GM21619 (cell line): ENCODE data around the gene KCNK10.

Experiments used
- ATAC-seq: cut with Tn5 transposase; IDR thresholded peaks from one replicate; pipeline ENCODE4 v1.9.1; 2021; ENCODE audit not compliant: unreplicated experiment

Gene KCNK10

DNA sequence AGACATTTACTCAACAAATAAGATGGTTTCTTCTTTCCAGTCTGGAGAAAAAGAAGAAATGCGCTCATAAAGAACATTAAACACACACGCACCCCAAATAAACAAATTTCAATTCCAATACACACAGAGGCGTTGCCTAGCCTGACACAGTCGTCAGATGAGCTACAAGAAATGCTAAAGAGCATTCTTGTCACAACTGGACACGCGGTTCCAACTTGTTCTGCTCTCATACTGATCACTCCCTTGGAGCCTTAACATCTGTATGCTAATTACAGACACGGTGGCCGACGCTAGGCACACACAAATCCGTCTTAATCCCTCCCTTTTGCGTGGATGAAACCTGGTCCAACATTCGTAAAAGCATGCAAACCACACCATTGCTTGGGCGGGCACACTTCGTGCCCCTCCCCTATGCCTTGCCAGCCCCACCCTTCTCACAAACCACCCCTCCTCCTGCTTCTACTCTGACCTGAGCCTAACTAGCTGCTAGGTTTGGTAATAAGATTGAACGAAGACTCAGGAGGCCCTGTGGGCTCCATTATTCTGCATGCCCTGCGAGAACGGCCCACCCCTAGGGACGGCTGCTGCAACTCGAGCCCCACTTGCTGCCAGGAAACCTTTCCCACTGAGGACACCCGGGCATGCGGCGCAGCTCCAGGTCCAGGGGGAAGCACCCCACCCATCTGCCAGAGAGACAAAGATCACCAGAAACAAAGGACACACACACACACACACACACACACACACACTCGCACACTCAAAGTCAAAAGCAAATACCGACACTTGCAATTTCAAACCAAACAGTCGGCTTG, 1.2 kb downstream of the KCNK10 start:
- no peak for ATAC-seq

DNA sequence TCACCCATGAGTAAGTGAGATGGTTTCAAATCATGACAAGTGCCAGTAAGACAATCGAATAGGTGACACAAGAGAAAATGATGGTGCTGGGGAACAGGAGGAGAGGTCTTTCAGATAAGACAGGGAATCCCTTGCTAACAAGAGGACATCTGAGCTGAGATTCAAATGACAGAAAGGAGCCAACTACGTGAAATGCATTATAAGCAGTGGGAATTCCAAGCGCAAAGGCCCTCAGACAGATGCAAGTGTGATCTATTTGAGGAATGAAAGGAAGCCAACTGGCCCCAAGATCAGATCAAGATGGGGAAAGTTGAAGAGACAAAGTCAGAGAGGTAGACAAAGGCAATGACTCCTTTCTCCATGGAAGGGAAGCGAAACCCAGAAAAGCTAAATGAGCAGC, 4.7 kb downstream of the KCNK10 start:
- no peak for ATAC-seq

DNA sequence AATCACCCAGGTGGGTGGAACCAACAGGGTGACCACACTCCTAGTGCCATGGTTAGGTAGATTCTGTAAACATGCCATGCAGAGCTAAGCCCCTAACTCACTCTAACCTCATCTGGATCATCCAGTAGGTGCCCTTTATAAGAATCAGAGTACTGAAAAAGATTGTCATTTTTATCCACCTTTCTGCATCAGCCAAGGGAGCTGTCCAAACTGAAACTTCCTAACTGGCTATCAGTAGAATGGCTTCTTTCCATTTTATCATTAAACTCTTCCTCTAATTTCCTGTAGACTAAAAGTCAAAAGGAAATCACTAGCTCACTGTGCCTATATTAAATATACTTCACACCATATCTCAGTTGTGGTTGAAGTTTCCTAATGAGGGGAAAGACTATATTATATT, 6.5 kb downstream of the KCNK10 start:
- no peak for ATAC-seq

DNA sequence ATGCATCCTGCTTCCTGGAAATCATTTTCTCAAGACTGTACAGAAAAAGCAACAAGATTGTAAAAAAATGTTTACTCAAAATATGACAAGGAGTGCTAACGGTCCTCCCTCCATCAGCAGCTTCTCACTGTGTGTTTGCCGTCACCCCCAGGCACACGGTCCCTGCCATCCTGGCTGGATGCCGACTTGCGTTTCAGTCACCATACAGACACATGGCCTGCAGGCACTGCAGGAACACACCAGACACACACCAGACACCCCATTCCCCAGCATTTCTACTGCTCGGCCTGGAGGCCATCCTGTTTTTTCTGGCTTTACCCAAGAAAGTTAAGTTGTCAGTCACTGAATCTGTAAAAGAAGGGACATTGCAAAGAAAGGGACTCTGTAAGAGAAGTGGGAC, 10.8 kb downstream of the KCNK10 start:
- no peak for ATAC-seq

DNA sequence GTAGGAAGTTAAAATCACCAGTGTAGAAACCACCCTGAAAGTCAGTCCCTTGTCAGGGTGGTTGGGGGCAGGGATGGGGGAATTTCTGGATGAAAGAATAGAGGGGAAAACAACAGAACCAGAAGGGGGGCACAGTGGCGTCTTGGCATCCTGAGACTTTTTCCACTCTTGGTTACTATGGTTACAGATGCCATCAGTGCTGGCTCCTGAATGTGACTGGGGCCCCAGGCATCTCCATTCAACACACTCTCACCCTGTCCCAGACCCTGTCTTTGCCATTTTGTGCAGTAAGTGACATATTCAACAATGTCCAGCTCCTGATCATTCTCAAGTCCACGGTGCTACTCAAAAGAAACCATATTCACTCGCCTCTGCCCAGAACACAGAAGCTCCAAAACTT, 11.3 kb downstream of the KCNK10 start:
- ATAC-seq = no peak

DNA sequence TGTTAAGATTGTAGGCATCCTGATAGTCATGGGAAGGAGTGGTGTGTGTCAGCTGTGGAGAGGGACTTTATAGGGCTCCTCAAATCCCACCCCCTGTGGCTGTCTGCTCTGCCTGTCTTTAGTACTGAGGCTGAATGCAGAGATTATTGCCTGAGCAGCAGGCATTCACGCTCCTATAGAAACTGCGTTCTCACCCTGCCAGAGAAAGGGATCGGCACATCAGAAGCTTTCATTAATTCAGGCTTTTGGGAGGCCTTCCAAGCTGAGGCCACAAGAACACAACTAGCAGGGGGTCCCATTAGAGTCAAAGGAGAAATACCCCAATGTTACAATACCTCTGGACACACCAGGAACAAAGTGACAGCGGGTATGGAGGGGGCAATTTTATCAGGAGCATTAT, 12.6 kb downstream of the KCNK10 start:
- ATAC-seq = no peak

DNA sequence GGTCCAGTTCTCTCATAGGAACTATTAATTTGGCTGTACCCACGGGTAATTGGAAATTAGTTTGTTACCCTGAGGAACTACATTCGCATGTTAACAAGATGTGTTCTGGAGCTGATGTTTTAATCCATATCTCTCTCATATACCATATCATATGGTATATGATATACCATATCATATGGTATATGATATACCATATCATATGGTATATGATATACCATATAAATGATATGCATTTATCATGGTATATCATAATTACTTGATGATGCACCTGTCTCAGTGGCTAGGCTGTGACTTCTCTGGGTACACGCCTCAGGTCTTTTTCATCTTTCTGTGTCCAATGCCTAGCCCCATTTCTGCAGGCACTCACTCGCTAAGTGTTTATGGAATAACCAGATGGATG, 13.0 kb downstream of the KCNK10 start:
- ATAC-seq = no peak

DNA sequence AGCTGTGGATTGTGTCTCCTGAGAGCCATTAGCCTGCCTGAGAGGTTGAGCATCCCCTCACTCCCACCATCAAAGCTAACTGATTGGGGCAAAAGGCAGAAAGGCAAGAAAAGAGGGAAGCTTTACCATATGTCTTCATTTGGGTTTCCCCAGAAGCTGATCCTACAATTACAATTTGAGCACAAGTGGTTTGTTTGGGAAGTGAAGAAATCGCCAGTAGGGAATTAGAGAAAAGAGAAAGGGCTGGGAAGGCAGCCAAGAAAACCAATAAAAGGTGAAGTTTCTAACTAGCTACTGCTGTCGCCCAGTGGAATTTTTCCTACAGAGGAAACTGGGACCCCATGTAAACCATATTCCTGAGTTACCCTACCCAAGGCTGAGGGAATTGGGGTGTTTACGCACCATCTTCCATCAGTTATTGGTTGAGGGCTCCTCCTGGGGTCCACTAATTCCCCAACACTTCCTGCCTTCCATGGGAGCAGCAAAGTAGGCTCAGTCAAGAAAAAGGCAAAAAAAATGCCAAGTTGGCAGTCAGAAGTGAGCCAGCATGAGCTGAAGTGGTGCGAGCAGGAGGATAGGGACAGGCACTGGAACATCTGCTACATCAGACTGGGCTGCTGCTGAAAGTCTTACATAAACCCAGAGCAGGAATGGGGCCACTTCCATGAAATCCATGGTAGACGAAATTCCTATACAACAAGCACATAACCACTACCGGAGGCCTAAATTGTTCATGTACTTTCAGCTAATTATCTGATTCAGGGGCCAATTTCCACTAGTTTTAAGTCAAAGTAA, 17.3 kb downstream of the KCNK10 start:
- ATAC-seq = no peak

DNA sequence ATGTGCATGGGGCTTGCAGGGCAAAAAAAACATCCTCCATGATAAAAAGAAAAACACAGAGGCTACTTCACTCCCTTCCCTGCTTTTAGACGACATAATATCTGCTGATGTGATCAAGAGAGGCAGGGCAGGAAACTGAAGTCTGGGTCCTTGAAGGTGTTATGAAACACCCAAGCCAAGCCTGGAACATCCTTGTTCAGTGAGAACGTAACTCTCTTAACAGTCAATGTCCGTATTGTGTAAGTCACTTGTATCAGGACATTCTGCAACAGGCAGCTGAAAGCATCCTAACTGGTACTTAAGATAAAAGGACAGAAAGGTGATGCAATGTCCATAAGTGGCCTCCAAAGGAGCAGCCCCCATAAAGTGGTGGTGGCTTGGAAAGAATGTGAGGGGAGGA, 20.0 kb downstream of the KCNK10 start:
- no peak for ATAC-seq

DNA sequence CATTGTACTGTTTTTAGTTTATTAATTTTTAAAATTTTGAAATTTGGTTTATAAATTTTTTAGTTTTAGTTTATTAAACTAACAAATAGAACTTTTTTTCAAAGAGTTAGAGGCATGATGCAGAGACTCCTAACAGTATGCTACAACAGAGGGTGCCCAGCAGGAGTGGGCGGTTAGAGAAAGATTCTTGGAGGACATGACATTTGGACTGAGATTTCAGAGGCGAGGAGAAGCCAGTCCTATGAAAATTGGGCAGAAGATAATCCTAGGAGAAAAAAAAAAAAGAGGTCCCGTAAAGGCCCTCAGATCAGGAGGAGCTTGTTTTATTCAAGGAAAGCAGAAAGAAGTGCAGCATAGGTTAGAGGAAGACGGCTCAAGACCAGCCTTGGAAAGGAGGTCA, 21.7 kb downstream of the KCNK10 start:
- no peak for ATAC-seq

DNA sequence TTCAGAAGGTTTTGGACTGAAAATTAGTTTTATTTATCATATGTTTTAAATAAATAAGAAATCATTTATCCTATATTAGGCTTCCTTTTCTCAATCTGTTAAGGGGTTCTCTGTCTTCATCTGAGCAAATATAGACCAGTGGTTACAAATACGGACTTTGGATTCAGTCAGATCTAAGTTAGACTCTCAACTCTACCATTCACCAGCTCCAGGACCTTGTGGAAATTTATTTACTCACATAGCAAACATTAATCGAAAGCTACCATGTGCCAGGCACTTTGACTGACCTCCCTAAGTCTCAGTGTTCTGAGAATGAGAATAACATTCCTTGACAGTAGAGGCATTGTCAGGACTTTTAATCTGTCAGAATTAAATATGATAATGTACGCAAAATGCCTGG, 22.3 kb downstream of the KCNK10 start:
- no peak for ATAC-seq

DNA sequence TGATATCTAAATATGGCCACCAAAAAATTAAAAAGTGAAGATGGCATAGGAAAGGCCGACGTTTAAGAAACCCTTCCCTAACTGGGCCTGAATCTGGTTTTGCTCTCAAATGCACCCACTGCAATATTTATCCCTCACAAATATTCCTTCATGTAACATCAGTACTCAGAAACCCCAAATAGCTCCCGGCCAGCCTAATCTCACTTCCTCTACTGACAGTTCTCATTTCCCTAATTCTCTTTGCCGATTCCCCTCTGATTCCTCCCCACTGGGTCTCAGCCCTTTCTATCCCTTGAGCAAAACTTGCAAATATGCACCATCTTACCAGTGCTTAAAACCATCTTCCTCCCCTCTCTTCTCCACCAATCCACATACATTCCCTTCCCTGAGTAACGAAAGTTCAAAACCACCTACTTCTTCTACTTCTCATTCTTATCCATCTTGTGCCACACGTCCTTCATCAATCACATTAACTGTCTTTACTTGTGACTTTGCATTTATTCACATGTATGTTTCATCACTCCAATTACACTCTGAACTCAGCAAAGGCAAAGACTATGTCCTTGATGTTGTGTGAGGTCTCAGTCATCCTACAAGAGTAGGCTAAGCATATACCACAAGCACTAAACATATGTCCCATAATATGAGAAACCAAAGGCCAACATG, 23.1 kb downstream of the KCNK10 start:
- ATAC-seq = no peak

DNA sequence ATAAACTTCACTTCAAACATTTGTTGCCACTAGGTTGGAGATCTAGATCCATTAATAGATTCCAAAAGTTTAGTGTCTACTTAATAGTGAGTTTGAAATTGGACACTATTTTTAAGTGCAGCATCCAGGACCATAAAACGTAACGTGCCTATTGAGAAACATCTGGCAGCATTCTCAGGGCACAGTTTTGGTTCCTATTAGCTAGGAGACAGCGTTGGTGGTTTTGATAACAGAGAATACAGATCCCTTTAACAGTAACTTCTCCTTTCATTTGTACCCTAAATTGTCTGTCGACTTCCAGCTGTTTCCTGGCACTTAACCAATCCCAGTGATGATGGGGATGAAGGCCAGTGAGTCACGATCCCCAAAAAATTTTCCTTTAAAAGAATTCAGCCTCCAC, 25.8 kb downstream of the KCNK10 start:
- ATAC-seq = no peak

DNA sequence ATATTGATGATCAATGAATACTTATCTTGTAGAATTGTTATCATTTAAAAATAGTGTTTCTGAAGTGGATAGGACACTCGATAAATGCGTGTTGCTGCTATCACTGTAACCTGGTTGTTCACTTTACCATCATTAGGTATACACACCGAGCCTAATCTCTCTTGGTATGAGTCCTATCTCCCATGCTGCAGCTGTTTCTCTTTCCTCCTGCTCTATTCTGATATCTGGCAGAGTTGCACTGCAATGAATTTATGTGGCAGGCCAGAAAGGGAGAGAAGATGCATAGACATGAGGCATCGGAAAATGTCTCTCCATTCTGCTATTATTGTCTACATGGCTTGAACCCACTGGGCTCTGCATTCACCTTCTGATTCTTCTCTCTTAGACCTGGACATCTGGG, 26.7 kb downstream of the KCNK10 start:
- ATAC-seq = no peak

DNA sequence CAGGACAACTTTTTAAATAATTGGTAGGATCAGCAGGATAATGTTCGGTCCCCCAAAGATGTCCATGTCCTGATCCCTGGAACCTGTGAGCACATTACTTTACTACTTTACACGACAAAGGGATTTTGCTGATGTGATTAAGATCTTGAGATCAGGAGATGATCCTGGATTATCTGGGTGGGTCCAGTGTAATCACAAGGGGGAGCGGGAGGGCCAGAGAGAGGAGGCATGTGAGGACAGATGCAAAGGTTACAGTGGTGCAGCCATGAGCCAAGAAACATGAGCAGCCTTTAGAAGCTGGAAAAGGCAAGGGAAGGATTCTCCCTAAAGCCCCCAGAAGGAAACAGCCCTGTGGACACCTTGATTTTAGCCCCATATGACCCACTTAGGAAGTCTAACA, 33.1 kb downstream of the KCNK10 start:
- no peak for ATAC-seq

DNA sequence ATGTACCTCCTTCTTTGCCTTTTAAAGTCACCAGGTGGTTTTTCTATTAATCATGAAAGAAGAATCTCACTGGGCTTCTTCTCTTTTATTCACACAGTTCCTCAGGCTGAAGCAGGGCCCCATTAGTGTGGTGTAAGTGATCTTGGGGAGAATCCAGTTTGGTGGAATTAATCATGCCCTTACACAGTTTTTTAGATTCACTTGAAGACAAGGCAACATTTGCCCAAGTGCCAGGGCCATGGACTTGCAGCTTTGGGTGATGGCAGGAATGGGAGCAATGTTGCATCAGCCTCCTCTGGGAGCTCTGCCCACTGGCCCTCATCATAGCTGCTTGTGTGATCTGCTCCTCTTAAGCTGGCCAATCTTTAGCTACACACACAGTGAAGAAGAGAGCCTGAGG, 33.8 kb downstream of the KCNK10 start:
- no peak for ATAC-seq

DNA sequence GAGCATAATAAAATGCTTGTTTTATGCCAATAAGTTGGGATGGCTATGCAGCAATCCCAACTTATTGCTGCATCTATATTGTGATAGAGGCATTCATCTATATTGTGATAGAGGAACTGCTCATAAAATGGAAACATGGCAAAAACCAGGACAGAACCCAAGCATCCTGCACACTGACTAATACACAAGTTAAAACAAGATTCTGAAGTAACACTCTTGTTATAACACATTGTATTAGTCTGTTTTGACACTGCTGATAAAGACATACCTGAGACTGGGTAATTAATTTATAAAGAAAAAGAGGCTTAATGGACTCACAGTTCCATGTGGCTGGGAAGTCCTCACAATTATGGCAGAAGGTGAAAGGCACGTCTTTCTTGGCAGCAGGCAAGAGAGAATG, 36.8 kb downstream of the KCNK10 start:
- ATAC-seq = no peak

DNA sequence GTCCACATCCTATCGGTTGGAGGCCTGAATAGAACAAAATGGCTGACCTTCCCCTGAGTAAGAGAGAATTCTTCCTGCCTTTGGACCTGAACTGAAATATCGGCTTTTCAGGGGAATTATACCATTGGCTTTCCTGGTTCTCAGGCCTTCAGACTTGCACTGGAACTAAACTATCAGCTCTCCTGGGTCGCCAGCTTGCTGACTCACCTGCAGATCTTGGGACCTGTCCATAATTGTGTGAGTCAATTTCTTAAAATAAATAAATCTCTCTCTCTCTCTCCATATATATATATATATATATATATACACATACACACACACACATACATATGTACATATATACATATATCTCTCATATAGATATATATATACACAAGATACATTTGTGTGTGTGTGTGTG, 41.6 kb downstream of the KCNK10 start:
- ATAC-seq = no peak

DNA sequence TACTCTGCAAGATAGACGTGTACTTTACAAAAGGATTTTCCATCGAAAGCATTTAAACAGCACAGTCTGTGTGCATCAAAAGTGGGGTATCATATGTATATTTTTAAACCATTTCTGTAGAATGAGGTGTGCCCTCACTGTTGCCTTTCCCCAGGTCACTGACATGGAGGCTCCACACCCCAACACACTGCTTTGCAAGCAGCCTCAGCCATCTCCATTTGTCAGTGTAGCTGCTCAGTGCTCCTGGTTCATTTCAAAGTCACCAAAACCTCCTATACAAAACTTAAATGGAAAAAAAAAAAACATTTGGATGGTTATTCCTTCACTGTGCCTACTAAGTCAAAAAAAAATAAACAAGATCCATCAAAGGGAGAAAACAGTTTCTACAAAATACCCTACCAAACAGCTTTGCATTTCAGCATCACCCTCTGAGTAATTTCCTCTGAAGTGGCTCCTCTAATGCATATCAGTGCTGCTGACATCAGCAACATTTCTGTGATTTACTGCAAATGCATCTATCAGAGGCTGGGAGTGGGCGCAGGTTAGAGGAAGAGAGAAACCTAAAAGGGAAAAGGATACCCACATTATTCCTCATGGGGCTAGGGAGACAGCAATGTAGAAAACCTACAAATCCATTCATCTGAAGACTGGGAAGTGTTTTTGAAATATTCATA, 46.0 kb downstream of the KCNK10 start:
- no peak for ATAC-seq

DNA sequence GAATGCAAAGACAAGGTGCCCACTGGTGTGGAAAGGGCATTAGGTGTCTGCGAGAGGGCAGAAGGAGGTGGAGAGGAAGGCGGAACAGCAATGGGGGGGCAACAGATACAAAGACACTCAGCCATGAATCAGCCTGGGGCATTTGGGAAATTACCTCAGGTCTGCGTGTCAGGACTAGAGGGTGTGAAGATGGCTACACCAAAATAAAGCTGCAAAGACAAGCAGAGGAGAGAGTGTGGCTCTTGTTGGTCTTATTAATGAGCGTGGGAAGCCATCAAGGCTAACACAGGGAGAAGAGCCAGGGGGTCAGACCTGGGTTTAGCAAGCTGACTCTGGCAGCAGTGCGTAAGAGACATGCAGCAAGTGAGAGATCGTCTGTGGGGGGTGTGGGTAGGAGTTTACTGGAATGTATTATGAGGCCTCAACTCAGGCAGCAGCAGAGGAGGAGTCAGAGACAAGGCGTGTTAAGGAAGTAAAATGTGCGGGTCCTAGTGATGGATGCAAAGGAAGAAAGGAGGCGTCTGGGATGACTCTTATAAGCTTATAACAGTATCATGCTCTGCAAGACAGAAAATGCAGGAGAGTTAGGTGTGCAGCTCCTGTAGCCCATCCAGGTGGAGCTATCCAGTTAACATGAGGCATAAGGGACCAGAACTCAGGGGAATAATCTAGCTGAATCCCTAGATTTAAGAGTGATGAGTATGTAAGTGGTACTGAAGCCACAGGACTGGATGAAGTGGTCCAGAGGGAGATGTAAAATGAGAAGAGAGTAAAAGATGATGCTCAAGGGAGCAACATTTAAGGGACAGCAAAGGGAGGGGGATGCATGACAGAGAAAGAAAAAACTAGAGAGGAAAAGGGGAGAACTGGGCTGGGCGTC, 50.4 kb downstream of the KCNK10 start:
- ATAC-seq = no peak
